GM21515 (cell line): ENCODE data around the gene JOSD1.
A peak's percentile ranks its signal among the peaks of the same experiment; 100 is the strongest.
"Not testable (repeated sequence)": the region's sequence is repeated elsewhere in the genome, so short reads cannot be mapped to it uniquely, and the experiment has no call there.

Experiments
- ATAC-seq: cut with Tn5 transposase; IDR thresholded peaks from one replicate; pipeline ENCODE4 v1.9.1; 2021; ENCODE audit not compliant: unreplicated experiment

JOSD1 gene

DNA sequence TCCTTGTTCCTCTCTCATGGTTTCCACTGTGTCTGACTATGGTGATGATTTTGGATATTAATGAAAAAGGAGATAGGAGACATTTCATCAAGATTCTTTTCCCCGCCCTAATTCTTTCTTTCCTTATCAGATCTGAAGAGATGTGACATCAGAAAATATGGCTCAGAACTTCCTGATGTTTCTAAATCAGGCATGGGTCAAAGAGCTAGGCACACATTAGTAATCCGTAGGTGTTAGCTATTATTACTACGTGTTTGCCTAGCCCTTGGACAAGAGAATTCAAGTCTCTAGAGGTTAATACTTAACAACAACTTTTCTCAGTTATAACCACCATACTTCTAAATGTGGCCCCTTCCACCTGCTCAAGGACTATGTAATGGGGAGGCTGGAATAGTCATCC lies 5.8 kb downstream of the JOSD1 start:
- no peak for ATAC-seq

DNA sequence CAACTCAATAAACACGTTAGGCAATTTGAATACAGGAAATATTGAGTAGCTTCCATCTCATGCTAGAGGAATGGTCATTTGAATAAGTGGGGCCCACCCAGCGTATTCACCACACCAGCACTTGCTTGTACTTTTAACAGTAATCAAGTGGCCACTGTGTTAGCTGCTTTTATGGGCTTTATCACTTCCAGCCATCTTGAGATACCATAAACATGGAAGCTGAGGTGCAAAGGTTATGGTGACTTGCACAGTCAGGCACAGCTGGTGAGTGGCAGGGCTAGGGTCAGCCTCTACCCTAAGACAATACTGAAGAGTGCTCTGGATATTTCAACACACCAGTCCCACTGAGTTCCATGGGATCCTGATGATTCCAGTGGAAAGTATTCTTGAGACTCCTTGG lies 6.7 kb downstream of the JOSD1 start:
- ATAC-seq, result no peak

DNA sequence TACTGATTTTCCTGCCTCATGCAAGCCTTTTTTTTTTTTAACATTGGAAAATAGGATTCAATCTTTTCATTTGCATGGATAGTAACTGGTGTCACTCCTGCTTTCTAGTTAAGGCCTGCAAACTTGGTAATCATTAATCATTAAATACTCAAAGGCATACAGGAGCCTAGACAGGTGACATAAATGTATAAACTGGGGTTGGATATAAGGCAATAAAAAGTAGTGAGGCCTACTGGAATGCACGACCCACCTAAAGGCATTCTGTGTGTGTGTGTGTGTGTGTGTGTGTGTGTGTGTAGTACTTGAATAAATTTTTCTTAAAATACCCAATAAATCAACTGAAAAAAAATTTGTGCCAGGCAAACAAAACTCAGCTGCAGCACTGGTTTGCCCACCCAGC lies 11.1 kb downstream of the JOSD1 start:
- no peak for ATAC-seq

DNA sequence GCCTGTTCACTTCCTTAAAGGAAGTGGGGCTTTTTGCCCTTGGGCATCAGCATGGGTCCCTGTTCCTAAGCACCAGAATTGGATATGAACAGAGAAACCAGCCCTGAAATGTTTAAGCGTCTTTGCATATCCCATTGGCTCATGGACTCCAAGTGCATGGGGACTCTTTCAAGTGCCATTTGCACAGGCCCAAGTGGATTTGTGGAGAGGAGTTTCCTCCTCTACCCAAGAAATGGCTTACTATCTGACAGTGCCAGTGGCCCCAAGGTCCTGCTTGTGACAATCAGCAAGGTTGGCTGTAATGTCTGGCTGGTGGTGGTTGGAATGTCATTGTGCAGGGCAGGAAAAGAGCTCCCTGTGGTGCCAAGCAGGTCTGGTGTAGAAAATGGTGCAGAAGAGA lies 15.0 kb downstream of the JOSD1 start:
- no peak for ATAC-seq

DNA sequence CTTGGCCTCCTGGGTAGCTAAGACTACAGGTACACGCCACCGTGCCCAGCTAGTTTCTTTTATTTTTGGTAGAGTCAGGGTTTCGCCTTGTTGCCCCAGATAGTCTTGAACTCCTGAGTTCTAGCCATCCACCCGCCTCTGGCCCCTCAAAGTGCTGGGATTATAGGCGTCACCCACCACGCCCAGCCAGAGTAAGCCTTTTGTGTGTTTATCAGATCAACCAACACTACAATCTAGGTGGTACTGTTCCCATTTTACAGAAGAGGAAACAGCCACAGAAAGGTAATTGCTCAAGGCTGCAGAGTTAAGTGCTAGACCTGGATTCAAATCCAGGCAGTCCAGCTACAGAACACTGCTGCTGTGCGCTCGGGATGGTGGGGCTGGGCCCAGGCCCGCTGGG lies 15.8 kb downstream of the JOSD1 start:
- ATAC-seq, result no peak

DNA sequence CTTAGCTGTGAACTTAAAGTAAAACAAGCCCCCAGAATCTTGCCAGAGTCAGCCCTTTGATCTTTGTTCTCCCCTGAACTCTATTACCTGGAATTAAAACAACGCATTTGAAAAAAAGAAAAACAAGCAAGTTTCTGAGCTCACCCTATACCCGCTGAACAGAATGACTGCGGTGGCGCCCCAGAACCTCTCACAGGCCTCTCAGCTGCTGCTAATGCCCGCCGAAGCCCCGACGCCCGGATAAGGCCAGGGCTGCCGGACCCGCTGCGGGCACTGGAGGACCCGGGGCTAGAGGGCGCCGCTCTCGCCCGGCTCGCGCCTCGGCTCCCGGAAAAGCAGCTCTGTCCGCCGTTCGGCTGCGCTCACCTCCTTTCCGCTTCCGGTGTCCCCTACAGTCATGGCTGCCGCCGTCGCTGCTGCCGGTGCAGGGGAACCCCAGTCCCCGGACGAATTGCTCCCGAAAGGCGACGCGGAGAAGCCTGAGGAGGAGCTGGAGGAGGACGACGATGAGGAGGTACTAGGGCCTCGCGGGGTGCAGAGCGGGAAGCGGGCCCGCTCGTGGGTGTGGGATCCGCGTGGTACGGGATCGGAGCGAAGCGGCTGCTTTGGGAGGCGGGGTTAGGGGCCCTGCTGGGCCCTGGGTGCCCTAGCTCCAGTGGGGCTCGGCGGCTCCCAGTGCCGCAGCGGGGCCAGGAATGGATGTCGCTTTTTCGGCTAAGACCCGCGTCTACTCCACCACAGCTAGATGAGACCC lies 19.0 kb downstream of the JOSD1 start, which contains the start of gene TOMM22:
TOMM22 (plus strand) TSS at position 376 of the 754 bp plus-strand sequence; CDS start at position 398, 22 bp downstream.
- peak; percentile 83 for ATAC-seq

DNA sequence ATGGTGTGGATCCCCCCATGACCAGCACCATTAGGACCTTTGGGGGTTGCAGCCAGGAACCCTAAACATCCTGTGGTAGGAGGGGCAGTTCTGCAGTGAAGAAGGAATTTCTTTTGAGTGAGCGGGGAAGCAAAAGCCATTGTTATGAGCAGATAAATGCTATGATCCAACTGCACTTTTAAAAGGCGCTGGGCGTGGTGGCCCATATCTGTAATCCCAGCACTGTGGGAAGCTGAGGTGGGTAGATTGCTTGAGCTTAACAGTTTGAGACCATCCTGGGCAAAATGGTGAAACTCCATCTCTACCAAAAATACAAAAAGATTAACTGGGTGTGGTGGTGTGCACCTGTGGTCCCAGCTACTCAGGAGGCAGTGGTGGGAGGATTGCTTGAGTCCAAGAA lies 24.9 kb downstream of the JOSD1 start:
- no peak for ATAC-seq

DNA sequence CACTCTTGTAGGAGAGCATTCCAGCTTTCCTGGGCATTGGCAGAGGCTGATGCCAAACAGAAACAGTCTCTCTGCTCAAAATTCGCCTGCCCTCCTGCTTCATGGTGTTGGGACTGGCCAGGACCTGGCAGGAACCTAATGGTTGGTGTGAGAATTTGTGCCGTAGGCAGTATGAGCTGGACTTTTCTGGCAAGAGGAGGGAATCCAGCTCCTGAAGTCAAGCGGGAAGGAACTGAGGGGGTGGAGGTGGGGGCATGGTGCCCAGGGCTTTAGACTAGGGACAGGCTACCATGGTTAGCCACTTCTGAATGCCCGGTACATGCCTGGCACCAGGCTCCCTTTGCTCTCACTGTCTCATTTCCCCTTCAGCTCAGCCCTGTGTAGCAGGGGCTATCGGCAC lies 25.9 kb downstream of the JOSD1 start:
- no peak for ATAC-seq

DNA sequence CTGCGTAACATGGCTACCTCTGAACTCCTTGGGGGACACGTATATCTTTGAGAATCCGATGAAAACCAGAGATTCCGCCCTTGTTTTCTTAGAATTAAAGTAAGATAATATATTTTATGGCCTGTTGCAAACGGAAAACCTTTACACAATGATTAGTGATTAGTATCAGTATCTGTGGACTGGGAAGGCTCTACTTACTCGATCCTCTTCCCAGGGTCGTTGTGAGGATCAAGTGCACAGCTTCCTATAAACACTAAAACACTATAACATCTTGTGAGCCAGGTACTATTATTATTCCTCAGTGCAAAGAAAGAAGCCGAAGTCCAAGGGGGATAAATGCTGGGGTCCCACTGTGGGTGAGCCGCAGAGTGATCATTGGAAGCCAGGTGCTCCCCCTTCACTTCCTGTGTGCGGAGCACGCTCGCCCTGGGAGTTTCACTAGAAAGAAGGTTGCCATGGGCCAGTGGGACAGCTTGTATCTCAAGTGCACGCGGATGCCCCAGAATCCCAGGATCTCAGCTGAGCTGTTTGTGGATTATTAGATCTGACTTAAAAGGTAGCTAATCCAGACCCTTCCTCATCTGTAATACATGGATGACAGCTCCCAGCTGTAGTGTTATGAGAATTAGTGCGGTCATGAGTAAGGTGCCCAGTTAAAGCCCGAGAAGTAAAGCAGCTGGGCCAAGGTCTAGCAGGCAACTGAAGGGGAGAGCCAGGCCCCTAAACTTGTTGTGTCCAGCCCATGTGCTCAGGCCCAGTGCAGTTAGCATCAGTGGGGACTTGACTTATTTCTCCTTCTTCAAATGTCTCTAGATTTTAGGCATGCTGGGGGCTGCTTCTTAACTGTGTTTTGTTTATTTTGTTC lies 43.5 kb downstream of the JOSD1 start:
- no peak for ATAC-seq

DNA sequence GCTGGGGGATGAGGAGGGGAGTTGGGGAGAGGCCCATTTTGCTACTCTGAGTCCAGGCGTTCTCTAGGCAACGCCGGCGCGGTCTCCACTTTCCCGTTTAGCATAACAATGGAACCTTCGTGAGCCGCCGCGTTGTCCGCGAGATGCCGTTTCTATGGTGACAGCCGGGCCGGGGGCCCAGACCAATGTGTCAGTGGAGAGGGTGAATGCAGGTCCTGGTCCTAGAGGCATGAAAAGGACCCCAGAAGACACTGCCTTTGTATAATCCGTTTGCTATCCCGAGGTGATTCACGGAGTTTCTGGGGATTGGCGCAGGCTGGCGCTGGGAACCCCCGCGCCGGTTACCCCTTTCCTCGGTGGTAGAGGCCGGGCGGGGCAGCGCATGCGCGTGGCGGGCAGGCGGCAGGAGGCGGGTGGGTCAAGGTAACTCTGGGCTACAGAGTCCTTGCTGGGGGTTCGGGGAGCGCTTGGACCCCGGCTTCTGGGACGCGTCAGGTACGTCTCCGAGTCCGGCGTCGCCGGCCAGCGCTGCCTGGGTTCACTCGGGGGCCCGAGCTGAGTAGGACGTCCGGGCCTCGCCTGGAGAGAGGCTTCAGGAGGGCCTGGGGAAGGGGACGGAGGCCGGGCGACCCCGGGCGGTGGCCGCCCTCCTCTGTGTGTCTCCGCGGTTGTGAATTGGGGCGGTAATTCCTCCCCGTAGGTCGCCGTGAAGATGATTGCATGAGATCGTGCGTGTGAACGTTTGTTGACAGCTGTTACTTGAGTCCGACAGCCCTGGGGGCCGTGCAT lies 44.3 kb downstream of the JOSD1 start, which contains the start of the genes CBY1 and FAM227A:
CBY1 (plus strand) TSS at position 383 of the 789 bp plus-strand sequence. CDS start 11,417 bp downstream, outside the sequence.
FAM227A (minus strand) TSS at position 137 of the 789 bp plus-strand sequence. CDS start 6,224 bp downstream, outside the sequence.
- peak; percentile 62 for ATAC-seq

DNA sequence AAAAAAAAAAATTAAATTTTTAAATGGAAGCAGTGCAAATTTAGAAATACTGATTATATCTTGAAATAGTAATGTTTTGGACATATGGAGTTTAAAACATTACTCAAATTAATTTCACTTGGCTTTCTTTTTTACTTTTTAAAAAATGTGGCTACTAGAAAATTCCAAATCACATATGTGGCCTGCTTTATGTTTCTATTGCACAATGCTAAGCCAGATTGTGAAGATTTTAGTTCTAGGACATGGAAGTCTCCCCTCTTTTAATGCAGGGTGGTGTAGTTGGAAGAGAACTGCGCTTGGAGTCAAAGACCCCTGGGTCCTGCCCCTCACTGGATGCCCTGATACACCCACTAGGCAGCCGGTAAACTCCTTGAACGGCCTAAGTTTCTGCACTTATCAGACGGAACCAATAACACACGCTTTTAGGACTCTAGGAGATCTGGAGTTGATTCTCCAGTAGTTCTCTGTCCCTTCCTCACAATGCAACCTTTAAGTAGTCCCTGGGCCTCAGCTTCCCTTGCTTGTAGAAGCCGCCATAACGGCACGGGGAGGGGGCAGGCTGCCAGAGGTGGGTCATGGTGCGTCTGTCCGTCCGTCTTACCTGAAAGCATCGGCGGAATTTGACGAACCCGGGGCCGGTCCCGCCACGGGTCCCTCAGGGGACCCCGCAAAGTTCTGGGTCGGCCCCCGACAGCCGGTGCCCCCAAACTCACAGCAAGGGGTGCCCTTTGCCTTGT lies 45.1 kb downstream of the JOSD1 start:
- ATAC-seq, result no peak

DNA sequence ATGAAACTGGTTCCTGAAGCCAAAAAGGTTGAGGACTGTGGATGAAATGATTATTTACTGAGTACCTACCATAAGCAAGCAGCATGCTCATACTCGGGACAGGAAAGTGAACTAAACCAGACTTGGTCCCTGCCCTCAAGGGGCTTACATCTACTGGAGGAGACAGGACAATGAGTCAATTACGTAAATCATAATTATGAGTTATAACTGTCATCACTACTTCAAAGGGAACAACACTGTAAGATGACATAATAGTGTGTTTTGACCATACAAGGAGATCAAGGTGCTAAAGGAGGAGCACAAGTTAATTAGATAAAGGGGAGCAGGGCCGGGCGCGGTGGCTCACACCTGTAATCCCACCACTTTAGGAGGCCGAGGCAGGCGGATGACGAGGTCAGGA lies 47.0 kb downstream of the JOSD1 start:
- ATAC-seq, result no peak

DNA sequence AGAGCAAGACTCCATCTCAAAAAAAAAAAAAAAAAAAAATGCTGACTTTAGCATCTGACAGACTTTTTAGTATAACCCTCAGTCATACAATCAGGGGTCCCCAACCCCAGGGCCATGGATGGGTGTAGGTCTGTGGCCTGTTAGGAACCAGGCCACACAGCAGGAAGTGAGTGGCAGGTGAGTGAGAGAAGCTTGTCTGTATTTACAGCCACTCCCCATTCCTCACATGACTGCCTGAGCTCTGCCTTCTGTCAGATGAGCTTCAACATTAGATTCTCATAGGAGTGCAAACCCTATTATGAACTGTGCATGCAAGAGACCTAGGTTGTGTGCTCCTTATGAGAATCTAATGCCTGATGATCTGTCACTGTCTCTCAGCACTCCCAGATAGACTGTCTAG lies 47.9 kb downstream of the JOSD1 start:
- no peak for ATAC-seq

DNA sequence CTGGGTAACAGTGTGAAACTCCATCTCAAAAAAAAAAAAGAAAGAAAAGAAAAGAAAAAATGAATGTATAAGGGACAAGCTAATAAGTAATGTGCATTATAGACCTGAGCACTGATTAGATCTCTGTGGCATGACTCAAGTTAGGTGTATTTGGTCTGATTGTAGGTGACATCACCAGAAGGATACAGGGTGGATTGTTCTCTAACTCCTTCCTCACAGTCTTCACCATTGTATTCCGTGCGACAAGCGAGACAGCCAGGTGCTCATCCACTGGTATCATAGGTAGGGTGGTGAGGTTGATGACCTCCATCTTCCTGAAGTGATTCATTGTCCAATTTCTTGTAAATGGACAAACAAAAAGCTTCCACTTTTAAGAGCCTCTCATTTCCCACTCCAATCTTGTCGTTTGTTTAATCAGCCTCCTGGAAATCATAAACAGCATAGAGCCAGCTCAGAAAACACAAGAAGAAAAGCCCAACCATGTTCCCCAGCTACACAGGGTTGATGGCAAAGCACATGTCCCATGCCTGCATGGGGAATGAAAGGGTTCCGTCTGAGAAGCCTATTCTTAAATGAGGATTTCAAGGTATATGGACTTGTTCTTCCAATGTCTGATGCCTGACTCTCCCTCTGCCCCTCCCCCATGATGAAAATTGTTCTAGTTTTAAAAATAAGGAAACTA lies 50.8 kb downstream of the JOSD1 start:
- no peak for ATAC-seq

DNA sequence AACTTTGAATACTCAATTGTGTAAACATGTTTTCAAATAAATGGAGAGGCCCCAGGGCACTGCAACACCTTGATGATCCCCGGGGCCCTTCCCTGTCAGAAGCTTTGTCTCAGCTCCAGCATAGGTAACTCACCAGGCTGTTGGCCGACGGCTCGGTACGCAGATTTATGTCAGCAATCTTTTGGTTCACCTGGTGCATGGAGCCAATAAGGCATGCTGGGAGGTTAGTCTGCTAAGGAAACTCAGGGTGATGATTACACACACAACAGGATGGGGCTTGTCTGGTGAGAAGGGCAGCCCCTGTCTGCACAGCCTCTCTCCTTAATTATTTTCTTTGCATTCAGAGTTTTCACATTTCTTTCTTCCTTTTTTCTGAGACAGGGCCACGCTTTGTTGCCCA lies 55.3 kb downstream of the JOSD1 start:
- no peak for ATAC-seq

DNA sequence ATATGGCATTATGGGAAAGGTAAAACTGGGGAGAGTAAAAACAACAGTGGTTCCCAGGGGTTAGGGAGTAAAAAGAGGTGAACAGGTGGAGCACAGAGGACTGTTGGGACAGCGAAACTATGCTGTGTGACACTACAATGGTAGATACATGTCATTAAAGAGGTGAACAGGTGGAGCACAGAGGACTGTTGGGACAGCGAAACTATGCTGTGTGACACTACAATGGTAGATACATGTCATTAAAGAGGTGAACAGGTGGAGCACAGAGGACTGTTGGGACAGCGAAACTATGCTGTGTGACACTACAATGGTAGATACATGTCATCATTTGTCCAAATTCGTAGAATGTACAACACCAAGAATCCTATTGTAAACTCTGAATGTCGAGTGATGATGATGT lies 56.5 kb downstream of the JOSD1 start:
- ATAC-seq, result not testable (repeated sequence)

DNA sequence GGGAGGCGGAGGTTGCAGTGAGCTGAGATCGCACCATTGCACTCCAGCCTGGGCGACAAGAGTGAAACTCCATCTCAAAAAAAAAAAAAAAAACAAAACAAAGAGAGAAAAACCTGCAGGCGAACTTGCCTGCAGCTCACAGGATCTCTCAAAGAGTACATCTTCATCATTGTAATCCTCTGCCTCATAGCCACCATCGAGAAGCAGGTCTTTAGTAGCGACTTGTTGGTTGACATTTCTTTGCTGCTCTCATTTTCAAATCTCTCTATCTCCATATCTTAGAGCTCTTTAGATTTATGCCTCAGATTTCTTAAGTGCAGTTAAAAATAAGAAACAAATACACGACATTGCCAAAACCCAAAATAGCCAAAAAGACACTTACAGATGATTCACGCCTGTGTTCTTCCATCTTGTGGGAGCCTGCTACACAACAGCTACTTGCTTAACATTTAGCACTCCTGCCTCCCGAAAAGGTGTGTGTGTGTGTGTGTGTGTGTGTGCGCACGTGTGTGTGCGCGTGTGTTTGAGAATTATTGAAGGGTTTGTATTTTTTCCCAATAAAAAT lies 59.2 kb downstream of the JOSD1 start:
- ATAC-seq, result no peak

DNA sequence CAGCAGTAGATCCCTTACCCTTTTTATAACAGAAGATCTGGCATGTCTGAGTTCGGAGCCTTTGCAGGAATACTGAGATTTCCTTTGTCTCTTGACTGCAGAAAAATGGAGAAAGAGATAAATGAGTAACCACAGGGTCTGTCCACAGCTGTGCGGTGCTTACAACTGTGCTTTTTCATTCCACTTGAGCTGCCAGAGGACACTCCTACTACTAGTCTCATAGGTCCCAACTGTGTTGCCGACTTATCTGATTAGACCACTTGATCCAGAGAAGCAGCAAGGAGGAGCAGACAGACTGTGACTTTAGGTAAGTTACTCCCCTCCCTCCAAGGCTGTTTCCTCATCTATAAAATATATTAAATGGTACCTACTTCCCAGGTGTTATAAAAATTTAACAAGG lies 62.0 kb downstream of the JOSD1 start:
- no peak for ATAC-seq

DNA sequence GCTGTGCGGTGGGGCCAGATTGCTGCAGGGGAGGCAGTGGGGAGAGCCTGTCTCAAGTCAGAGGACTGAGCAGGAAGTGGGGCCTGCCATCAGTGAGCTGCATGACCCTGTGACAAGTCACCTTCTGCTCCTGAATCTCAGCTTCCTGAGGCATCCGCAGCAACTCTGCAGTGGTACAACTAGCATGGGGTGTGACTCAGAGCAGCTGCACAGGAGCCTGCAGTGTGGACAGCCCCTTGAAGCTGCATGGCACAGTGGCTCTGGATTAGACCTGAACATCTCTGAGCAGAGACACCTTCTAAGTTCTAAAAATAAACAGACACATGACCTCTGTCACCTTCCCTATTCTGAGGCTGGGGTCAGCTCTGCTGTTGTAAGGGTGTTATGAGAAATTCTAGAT lies 62.5 kb downstream of the JOSD1 start:
- ATAC-seq, result no peak
